ENCODE data around the gene KSR2.
"Not testable (repeated sequence)": the region's sequence is repeated elsewhere in the genome, so short reads cannot be mapped to it uniquely, and the experiment has no call there.

Gene KSR2

DNA sequence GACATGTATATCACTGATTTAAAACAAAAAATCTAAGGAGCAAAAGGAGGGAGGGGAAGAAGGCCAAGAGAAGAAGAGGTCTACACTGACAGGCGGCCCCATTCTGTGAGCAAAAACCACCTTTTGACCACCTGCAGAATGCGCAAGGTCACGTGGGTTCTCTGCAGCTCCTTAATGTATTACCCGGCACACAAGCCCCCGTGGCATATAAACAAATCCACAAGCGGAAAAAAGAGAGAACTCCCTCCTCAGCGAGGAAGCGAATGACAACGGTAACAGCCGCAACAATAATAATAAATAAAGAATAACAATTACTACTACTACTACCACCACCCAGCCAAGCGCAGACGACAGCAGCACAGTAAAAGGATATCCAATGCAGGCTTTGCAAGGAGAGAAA lies 1.3 kb downstream of the KSR2 start:
- peak; percentile 27 for DNase-seq

DNA sequence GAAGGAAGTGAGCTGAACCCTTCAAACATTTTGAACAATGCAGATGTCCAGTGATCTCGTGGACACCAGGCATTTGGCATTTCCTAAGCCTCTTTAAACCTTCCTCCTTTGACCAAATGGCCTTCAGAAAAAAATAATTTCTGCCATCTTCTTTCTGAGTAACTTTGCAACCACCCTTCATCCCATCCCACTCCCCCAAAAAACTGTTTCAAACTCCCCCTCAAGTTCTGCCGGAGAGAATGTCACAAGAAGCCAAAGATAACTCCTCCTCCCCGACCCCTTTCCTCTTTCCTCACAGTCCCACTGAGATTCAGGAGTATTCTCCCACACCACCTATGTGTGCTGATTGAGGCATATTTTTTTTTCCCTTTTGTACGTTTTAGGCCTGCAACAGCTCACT lies 1.7 kb downstream of the KSR2 start:
- DNase-seq = no peak

DNA sequence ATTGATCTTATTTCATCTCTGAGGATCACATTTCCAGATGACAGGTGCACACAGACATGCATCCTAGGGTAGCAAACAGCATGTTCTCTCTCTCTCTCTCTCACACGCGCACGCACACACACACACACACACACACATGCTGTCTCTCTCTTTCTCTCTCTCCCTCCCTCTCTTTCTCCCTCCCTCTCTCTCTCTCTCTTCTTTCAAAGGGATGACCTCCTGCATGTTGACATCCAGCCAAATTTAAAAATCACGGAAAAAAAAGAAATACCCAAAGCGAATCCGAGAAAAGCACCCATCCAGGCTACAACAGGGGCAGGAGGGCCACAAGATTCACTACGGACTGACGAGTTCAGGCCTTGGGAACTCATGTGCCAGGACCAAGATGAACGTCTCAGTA lies 2.3 kb downstream of the KSR2 start:
- no peak for DNase-seq

DNA sequence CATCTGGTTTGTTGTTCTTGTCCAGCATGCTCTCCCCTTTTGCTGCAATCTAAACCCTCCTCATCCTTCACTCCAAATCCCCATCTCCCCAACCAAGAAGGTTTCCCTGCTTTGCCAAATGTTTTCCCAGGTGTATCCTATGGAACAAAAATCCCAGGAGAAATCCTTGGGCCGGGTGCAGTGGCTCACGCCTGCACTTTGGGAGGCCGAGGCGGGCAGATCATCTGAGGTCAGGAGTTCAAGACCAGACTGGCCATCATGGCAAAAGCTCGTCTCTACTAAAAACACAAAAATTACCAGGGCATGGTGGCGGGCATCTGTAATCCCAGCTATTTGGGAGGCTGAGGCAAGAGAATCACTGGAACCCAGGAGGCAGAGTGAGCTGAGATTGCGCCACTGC lies 5.0 kb downstream of the KSR2 start:
- DNase-seq = no peak

DNA sequence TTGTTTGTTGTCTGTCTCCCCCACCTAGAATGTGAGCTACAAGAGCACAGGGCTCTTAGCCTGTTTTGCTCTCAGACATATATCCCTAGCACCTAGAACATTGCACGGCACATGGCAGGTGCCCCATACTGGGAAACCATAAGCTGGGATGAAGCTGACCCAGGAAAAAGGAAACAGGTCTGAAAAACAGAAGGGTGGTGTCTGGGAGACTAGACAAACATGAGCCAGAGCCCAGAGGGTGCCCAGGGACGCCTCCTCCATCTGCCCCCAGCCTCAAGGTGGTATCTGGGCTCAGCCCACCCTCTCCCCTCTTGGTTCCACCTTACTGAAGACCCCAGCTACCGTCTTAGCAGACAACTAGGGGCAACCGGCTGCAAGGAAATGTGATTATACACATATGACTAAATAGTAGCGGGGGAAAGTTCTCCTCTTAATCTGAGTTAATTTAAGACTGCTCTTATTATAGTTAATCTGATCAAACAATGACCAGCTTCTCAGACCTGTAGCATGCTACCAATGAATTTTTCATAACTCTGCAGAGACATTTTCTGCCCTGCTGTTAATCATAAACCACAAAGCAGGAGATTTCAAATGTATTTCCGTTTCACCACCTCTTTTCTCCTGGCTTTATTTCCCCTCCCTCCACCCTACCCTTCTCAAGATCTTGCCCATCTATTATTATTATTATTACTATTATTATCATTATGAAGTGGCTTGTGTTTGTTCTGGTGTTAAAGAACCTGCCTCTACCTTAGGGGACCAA lies 31.9 kb downstream of the KSR2 start:
- DNase-seq = no peak

DNA sequence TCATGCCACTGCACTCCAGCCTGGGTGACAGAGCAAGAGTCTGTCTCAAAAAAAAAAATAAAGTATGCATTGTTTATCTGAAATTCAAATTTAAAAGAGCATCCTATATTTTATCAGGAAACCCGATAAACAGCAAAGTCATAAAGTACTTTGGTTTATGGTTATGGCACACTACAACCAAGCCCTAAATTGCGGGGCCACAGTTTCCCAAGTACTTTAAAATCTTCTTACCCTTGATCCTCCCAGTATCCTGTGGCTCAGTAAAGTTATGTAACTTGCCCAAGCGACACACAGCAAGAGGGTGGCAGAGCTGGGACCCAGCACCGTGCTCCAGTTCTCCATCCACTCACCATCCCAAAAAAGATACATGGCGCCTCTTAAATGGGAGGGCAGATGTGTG lies 35.2 kb downstream of the KSR2 start:
- no peak for DNase-seq

DNA sequence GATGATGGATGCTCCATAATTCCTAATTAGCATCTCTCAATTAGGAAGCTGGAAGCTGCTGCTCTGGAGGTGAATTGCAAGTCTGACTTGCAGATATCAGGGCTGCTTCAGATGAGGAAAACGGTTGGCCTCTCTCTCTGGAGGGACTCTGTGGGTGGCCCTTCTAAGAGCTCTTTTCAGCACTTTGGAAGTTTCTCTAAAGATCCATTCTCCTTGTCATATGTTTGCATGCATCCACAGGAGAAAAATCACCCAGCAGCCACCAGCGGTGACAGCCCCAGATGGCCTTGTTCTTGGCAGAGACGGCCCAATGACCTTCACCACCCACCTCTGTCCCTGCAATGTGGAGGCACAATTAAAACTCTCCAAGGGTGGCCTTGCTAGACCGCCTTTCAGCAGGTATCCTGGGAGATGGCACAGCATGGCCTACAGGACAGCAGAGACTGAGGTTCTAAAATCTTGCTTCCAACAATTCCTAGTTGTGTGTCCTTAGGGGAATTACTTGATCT lies 42.3 kb downstream of the KSR2 start:
- DNase-seq = no peak

DNA sequence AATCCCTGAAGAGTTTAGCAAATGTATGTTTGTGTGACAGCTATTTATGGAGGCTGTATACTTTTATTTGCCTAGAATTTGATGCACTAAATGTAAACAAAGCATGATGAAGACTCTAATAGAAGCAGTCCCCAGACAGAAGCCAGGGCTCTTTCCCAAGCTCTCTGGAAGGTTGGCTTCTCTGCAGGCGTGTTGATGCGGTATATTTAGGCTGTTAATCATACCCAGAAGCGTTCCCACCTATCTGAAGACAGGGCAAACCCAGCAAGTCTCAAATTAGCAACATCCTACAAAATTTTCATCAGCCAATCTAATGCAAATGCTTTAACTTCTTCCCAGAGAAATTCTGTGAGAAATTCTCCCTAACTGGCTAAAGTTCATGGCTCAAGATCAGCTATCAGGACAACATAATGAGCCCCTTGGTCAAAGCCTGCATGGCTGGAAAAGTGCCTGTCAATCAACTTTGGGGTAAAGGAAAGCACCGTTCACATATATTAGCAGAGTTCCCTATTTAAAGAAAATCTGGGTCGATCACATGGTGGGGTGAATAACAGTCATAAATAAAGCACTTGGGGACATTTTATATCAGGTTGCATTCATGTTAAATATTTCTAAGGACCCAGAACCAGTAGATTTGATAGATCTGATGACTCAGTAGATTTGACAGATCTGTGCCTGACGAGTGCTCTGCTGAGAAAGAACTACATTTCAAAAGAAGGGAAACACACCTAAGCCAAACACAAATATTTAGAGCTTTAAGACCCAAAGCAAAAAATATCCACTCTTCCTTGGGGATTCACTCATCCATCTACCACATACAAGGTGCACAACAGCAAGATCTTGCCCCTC lies 46.6 kb downstream of the KSR2 start:
- no peak for DNase-seq

DNA sequence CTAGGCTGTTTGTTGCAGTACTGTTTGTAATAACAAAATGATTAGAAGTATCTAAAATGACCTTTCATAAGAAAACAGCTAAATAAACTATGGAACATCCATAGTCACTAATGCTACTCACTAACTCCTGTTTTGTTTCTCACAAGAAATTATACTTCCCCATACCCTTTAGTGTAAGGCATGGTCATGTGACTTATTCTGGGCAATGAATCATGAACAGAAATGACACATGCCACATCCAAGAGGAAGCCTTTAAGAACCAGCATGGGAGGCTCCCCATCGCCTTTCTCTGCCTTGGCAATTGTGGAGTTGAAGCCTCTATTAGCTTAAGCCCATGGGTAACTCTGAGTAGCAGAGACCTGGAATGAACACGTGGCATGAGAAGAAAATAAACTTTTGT lies 49.3 kb downstream of the KSR2 start:
- no peak for DNase-seq

DNA sequence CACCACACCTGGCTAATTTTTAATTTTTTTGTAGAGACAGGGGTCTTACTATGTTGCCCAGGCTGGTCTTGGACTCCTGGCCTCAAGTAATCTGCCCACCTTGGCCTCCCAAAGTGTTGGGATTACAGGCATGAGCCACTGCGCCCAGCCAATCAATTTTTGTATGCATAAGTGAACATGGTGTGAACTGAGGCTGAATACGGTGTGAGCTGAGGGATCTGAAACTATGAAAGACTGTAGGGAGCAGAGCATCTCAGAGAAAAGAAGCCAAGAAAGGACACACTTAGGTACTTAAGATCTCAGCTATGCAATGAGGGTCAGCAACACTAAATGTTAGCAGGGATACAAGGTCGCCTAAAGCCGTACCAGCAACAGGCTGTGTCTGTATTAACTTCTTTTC lies 54.1 kb downstream of the KSR2 start:
- DNase-seq = no peak

DNA sequence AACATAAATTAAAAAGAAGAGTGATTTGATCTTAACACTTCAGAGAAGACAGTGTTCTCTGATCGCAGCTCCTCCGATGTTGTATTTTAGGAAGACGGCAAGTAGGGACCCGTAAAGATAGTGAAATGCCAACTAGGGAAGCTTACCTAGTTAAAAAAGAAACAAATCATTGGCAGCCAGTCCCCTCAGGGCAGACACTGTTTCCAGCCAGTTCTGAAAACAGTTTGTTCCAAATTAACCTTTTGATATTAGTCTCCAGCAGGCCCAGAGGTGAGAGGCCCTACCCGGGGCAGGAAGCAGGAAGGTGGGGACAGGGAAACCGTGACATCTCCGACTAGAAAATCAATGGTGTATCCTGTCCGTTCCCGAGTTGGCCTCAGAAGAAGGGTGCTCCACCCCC lies 56.0 kb downstream of the KSR2 start:
- DNase-seq = no peak

DNA sequence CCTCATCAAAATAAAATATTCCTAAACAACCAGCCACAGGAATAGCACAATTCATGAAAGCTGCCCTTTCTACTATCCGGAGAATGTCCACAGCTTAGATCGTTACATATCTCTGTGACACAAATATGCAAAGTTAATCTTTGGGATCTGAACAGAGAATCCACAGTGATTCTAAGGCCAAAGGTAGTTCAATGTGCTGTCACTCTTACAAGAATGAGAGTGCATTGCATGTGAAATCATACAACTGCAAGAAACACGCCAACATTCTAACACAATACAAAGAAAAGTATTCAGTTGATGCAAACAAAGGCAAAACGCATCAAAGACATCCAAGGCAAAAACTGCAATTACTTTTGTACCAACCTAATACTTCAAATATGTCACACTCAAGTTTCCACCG lies 60.4 kb downstream of the KSR2 start:
- DNase-seq = no peak

DNA sequence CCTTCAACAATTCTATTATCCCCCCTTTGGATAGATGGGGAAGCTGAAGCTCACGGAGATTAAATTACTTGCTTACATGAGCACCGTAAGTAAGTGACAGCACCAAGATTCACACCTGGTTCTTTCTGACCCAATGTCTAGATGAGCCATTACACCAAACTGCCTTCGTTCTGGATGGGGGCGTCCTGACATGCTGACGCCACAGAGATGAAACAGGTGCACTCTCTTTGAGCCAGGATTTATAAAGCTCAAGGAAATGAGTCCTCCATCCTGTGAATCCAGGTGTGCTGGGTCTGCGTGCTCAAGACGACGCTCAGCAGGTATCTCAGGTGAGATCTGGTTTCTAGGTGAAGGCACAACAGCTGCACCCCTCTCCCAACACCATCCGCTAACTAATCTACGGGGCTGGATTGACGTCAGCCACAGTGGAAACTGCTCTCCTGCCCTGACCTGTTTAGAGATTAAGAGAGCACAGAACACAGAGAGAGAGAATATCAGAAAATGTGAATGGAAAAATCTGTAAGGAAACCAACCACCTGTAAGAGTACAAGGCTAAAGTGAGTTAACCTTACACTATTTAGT lies 61.6 kb downstream of the KSR2 start:
- peak; percentile 21 for DNase-seq

DNA sequence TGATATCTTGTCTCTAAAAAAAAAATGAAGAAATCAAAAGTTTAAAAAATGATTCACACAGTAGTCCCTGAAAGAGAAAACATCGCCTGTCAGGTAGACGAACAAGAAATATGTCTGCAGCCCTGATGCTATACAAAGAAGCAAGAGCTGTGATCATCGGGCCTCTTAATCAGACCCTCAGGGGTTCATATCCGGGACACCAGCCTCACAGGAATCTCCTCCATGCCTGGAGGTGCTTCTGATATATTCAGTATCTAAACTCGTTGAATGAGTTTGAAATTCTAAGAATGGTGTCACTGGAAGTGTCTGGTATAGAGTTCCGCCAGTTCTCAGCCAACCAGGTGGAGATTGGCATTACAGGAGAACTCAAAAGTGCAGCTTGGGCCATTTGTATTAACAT lies 64.7 kb downstream of the KSR2 start:
- no peak for DNase-seq

DNA sequence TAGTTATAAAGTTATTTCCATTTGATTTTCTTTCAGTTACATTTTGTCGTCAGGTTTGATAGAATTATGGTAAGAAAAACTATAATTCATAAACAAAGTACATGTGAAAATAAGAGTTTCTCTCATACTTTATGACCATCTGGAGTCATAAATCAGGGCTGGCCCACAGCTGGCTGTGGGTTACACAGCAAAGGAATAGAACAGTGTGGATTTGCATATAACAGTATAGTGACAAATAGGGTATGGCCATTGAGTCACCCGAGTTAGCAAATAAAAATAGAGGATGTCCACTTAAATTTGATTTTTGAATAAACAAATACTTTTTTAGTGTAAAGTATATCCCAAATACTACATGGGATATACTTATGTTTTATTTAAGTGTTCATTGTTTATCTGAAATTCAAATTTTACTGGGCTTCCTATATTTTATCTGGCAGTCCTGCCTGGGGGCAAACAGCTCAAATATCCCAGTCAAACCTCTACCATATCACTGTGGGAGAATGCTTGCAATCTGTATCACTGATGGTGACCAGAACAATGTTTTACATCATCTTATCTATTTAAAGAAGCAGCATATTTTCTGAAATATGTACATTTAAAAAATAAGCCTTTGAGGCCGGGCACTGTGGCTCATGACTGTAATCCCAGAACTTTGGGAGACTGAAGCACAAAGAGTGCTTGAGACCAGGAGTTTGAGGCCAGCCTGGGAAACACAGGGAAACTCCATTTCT lies 65.5 kb downstream of the KSR2 start:
- no peak for DNase-seq

DNA sequence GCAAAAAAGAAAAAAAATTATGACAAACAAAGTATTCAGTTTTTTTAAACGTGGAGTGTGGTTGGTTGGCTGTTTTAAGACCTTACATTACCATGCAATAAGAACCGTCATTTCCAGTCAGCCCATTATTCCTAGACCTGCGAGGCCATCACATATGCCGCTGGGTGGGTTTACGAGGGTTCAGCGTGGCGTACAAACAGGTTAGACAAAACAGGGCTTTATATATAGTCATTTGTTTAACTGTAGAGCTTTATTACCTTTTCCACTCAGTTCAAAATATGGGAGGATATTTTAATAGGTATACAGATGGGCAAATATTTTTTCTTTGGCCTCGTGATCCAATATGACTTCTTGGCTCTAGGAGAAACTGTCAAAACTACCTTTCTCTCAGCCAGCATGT lies 67.2 kb downstream of the KSR2 start:
- no peak for DNase-seq

DNA sequence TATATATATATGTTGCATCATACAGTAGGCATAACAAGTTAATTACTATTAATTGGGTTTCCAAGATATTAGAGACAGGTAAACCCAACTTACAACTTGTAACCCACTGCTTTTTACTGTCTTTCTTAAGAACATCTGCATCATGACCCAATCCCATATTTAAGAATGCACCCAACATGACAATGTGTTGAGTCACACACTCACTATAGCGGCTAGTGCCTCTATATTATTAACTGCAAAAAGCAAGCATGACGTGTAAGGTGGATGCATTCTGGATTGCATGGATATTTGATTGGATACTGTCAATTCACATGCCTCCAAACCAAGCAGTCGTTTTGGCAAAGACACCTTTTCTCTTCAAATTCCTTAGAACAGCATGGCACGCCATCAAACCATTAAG lies 68.2 kb downstream of the KSR2 start:
- no peak for DNase-seq

DNA sequence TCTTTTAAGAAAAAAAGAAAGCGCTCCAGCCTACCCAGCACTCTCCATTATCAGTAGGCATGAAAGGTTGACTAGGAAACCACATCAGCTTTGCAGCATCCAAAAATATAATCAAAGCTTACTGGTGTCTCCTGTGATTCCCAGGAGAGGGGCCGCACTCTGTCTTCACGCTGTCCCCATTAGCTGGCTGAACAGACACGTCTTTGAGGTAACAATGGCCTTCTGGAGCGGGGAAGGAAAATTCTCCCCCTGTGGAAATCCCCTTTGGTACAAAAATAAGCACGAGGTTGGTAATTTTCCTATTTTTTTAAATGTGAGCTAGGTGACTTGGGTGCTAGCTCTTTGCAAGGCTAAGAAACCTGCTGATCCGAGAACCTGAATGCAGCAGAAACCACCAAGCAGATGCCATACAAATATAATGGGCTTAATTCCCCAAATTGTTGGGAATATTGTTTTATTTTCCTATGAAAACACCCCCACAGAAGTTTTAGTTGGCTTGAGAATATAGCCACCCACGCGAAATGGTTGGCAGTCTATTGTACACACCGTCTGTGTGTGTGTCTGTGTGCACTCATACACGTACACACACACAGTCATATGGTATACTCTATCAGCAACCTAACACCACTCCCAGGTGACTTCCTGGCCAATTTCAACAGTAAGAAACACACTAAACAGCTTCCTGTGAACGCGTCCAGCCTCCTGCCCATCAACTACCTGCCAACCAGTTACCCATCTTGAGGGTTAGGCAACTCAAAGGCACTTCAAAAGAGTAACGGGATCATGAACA lies 71.2 kb downstream of the KSR2 start:
- DNase-seq = no peak

DNA sequence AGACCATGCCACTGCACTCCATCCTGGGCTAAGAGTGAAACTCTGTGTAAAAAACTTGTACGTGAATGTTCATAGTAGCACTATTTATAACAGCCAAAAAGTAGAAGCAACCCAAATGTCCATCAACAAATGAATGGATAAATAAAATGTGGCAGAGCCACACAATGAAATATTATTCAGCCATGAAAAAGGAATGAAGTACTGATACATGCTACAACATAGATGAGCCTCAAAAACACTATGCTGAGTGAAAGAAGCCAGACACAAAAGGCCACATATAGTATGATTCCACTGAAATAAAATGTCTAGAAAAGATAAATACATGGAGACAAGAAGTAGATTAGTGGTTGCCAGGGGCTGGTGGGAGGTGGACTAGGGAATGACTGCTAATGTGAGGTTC lies 72.8 kb downstream of the KSR2 start:
- no peak for DNase-seq

DNA sequence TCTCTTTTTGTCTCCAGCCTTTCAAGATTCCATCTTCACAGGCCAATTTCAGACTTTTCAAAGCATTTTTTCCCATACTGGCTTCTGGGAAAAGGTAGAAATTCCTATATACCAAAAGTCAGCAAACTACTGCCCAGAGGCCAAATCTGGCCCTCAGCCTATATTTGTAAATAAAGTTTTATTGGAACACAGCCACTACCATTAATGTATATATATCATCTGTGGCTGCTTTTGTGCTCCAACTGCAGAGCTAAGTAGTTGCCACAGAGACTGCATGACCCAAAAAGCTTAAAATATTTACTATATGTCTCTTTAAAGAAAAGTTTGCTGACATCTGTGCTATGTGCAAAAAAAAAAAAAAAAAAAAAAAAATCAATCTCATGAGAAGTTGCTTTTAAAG lies 76.3 kb downstream of the KSR2 start:
- DNase-seq = no peak

DNA sequence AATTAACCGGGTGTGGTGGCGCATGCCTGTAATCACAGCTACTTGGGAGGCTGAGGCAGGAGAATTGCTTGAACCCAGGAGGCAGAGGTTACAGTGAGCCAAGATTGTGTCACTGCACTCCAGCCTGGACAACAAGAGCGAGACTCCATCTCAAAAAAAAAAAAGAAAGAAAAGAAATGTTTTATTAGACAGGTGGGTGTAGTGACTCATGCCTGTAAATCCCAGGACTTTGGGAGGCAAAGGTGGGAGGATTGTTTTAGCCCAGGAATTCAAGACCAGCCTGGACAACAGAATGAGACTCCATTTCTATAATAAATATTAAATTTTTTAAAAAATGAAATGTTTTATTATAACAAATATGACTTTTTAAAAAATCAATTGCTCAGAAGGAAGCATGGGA lies 77.5 kb downstream of the KSR2 start:
- not testable (repeated sequence) for DNase-seq

DNA sequence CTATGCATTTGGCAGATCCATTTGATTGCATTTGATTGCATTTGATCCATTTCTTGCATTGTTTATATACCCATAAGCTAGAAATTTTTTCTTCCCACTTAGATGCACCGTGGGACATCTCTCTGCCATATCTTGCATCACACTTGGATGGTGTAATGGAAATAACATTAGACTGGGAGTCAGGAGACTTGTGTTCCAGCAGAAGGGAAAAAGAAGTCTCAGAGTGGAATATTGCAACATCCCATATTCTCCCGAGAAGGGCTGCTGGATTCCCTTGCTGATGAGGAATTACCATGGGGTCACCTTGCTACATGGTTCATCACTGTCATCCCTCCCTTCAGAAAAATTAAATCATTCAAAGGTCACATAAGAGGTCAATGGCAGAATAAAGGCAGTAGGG lies 78.1 kb downstream of the KSR2 start:
- DNase-seq = no peak

All from NCI-H748 treated with DMSO at 0.1 percent for 48 hours (cell line).